Activated naive CD8-positive, alpha-beta T cell treated with anti-CD3 and anti-CD28 coated beads, Interleukin-2, amount 50 U/mL, for 24 hours (primary cell): ENCODE data around the gene A2M.

Experiments used
- ATAC-seq: fragments of 150-1000 bp; cut with Tn5 transposase; one replicate; pipeline ENCODE4 v1.10.0; 2021
- DNase-seq: peaks from one replicate; pipeline ENCODE4 v3.0.0; 2021
- H3K27ac Mint-ChIP-seq: one replicate; pipeline ENCODE4 v1.8.0; 2021; ENCODE audit warnings: mild to moderate bottlenecking, mixed read lengths
- H3K27me3 Mint-ChIP-seq: one replicate; pipeline ENCODE4 v1.8.0; 2021; ENCODE audit warnings: mixed read lengths
- H3K36me3 Mint-ChIP-seq: one replicate; pipeline ENCODE4 v1.8.0; 2021; ENCODE audit warnings: low read depth, mixed read lengths
- H3K4me1 Mint-ChIP-seq: one replicate; pipeline ENCODE4 v1.8.0; 2021; ENCODE audit warnings: mixed read lengths
- H3K4me3 Mint-ChIP-seq: one replicate; pipeline ENCODE4 v1.8.0; 2021; ENCODE audit warnings: mild to moderate bottlenecking, moderate library complexity, mixed read lengths
- H3K9me3 Mint-ChIP-seq: one replicate; pipeline ENCODE4 v1.8.0; 2021; ENCODE audit warnings: mixed read lengths

The A2M gene

GRCh38 chr12:9098115-9098452, 17.6 kb downstream of the A2M start:
- ATAC-seq, result no peak

GRCh38 chr12:9096563-9097176, 19.0 kb downstream of the A2M start:
- Mint-ChIP-seq H3K36me3 (no peaks in the 10 kb centered on the region), H3K27ac (no peak overlapping the region), H3K4me1 (no peaks in the 10 kb centered on the region), H3K9me3 (no peaks in the 10 kb centered on the region), H3K27me3 (no peaks in the 10 kb centered on the region), H3K4me3 (no peak overlapping the region)
- no peak for DNase-seq
- no peak for ATAC-seq

More at GRCh38 chr12:9098115-9098452, 17.6 kb downstream of the A2M start:
- Mint-ChIP-seq H3K36me3 (no peaks in the 10 kb centered on the region), H3K27me3 (no peaks in the 10 kb centered on the region), H3K27ac (no peak overlapping the region), H3K4me1 (peaks cover under 1% of the 10 kb centered on the region), H3K4me3 (no peak overlapping the region), H3K9me3 (no peaks in the 10 kb centered on the region)
- no peak for DNase-seq

- Mint-ChIP-seq H3K27ac (no peak overlapping the region), H3K27me3 (no peaks in the 10 kb centered on the region), H3K36me3 (no peaks in the 10 kb centered on the region), H3K4me3 (no peak overlapping the region), H3K4me1 (no peaks in the 10 kb centered on the region), H3K9me3 (no peaks in the 10 kb centered on the region)
- ATAC-seq (no peak), DNase-seq (no peak)
Observed at GRCh38 chr12:9095322-9095721, 20.4 kb downstream of the A2M start.

GRCh38 chr12:9094512-9095206, 21.1 kb downstream of the A2M start:
- no peaks in the 10 kb centered on the region for H3K27me3 Mint-ChIP-seq

GRCh38 chr12:9091891-9092598, 23.7 kb downstream of the A2M start:
- ATAC-seq (no peak), DNase-seq (no peak)
- H3K9me3 Mint-ChIP-seq, result no peaks in the 10 kb centered on the region
- no peak overlapping the region for H3K27ac Mint-ChIP-seq
- H3K4me3 Mint-ChIP-seq, result no peak overlapping the region
- H3K4me1 Mint-ChIP-seq, result no peaks in the 10 kb centered on the region
- no peaks in the 10 kb centered on the region for H3K27me3 Mint-ChIP-seq
- no peaks in the 10 kb centered on the region for H3K36me3 Mint-ChIP-seq

More at GRCh38 chr12:9094512-9095206, 21.1 kb downstream of the A2M start:
- Mint-ChIP-seq H3K4me1 (no peaks in the 10 kb centered on the region), H3K36me3 (no peaks in the 10 kb centered on the region), H3K4me3 (no peak overlapping the region), H3K9me3 (no peaks in the 10 kb centered on the region), H3K27ac (no peak overlapping the region)
- DNase-seq (no peak), ATAC-seq (no peak)

DNA sequence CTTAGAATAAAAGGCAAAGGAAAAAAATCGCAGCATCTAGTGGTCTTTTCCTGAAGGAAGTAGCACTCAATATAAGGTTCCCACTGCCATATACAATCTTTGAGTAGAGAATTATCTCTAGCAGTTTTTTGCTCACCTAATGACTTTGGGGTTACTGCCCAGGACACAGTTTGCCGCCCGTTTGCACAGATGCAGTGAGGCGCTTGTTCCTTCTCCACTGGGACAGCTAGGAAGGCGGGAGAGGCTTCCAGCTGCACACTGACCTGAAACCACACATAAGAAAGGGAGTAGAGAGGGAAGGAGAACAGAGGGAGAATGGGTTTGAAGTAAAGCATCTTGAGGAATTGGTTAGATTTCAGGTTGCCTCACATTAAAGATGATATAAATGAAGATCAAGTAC, 25.5 kb downstream of the A2M start:
- no peaks in the 10 kb centered on the region for H3K36me3 Mint-ChIP-seq
- peaks cover 6% of the 10 kb centered on the region for H3K9me3 Mint-ChIP-seq
- no peak overlapping the region for H3K4me3 Mint-ChIP-seq
- ATAC-seq, result no peak
- no peaks in the 10 kb centered on the region for H3K4me1 Mint-ChIP-seq
- no peak overlapping the region for H3K27ac Mint-ChIP-seq
- DNase-seq, result no peak
- no peaks in the 10 kb centered on the region for H3K27me3 Mint-ChIP-seq

GRCh38 chr12:9087087-9087835, 28.5 kb downstream of the A2M start:
- ATAC-seq, result no peak
- no peak overlapping the region for H3K4me3 Mint-ChIP-seq
- no peak overlapping the region for H3K27ac Mint-ChIP-seq
- H3K4me1 Mint-ChIP-seq, result no peaks in the 10 kb centered on the region
- peaks cover 26% of the 10 kb centered on the region for H3K9me3 Mint-ChIP-seq
- H3K27me3 Mint-ChIP-seq, result no peaks in the 10 kb centered on the region
- H3K36me3 Mint-ChIP-seq, result peaks cover 3% of the 10 kb centered on the region
- DNase-seq, result no peak

DNA sequence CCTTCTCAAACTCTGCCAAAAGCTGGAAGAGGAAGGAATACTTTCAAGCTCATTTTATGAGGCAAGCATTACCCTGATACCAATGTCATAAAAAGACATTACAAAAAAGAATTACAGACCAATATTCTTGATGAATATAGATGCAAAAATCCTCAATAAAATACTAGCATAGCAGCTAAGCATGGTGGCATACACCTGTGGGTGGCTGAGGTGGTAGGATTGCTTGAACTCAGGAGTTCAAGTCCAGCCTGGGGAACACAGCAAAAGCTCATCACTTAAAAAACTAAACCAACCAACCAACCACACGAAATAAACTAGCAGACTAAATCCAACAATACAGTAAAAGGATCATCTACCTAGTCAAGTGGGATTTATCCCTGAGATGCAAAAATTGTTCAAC, 29.6 kb downstream of the A2M start:
- no peak for ATAC-seq
- H3K27ac Mint-ChIP-seq, result no peak overlapping the region
- no peak for DNase-seq
- H3K9me3 Mint-ChIP-seq, result peaks cover 33% of the 10 kb centered on the region
- H3K36me3 Mint-ChIP-seq, result peaks cover 5% of the 10 kb centered on the region
- H3K4me1 Mint-ChIP-seq, result peaks cover 2% of the 10 kb centered on the region
- H3K27me3 Mint-ChIP-seq, result no peaks in the 10 kb centered on the region
- no peak overlapping the region for H3K4me3 Mint-ChIP-seq

- Mint-ChIP-seq H3K4me1 (peaks cover 2% of the 10 kb centered on the region), H3K9me3 (peaks cover 33% of the 10 kb centered on the region), H3K27ac (no peak overlapping the region), H3K36me3 (peaks cover 5% of the 10 kb centered on the region), H3K4me3 (no peak overlapping the region), H3K27me3 (no peaks in the 10 kb centered on the region)
- no peak for ATAC-seq
- no peak for DNase-seq
Observed at GRCh38 chr12:9084417-9084816, 31.3 kb downstream of the A2M start.

DNA sequence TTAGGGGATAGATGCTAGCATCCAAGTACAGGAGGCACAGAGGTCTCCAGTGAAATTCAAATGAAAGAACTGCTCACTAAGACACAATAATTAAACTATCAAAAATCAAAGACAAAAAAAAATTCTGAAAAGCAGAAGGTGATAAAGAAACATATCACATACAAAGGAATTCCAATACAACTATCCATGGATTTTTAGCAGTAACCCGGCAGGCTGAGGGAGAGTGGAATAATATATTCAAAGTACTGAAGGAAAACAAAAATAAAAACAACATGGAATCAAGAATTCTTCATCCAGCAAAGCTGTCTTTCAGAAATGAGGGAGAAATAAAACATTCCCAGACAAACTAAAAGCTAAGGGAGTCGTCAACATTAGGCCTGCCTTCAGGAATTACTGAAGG, 31.9 kb downstream of the A2M start:
- Mint-ChIP-seq H3K4me3 (no peak overlapping the region), H3K36me3 (peaks cover 5% of the 10 kb centered on the region), H3K9me3 (peaks cover 33% of the 10 kb centered on the region), H3K27ac (no peak overlapping the region), H3K4me1 (peaks cover 2% of the 10 kb centered on the region), H3K27me3 (no peaks in the 10 kb centered on the region)
- DNase-seq (no peak), ATAC-seq (no peak)

GRCh38 chr12:9081667-9082427, 33.9 kb downstream of the A2M start:
- ATAC-seq (no peak), DNase-seq (no peak)
- peaks cover 5% of the 10 kb centered on the region for H3K36me3 Mint-ChIP-seq
- no peak overlapping the region for H3K4me3 Mint-ChIP-seq
- H3K27ac Mint-ChIP-seq, result no peak overlapping the region
- H3K9me3 Mint-ChIP-seq, result peaks cover 33% of the 10 kb centered on the region
- H3K27me3 Mint-ChIP-seq, result no peaks in the 10 kb centered on the region
- peaks cover 2% of the 10 kb centered on the region for H3K4me1 Mint-ChIP-seq

- Mint-ChIP-seq H3K4me3 (no peak overlapping the region), H3K27me3 (no peaks in the 10 kb centered on the region), H3K36me3 (peaks cover 5% of the 10 kb centered on the region), H3K4me1 (peaks cover 2% of the 10 kb centered on the region), H3K27ac (no peak overlapping the region), H3K9me3 (peaks cover 26% of the 10 kb centered on the region)
- DNase-seq (no peak), ATAC-seq (no peak)
Observed at GRCh38 chr12:9079883-9080675, 35.6 kb downstream of the A2M start.

- DNase-seq, result no peak
- ATAC-seq, result no peak
- no peak overlapping the region for H3K4me3 Mint-ChIP-seq
- H3K36me3 Mint-ChIP-seq, result peaks cover 5% of the 10 kb centered on the region
- peaks cover 16% of the 10 kb centered on the region for H3K9me3 Mint-ChIP-seq
- H3K4me1 Mint-ChIP-seq, result peaks cover 2% of the 10 kb centered on the region
- no peak overlapping the region for H3K27ac Mint-ChIP-seq
- H3K27me3 Mint-ChIP-seq, result no peaks in the 10 kb centered on the region
Observed at GRCh38 chr12:9079082-9079481, 36.6 kb downstream of the A2M start.
